NCI-H1048 (cell line): ENCODE data around the gene FAM227B.
"Not testable (repeated sequence)": the region's sequence is repeated elsewhere in the genome, so short reads cannot be mapped to it uniquely, and the experiment has no call there.

Source experiments
- DNase-seq: peaks from one replicate; lab custom pipeline; 2025; lab: John Stamatoyannopoulos, UW

Gene FAM227B, protein sequence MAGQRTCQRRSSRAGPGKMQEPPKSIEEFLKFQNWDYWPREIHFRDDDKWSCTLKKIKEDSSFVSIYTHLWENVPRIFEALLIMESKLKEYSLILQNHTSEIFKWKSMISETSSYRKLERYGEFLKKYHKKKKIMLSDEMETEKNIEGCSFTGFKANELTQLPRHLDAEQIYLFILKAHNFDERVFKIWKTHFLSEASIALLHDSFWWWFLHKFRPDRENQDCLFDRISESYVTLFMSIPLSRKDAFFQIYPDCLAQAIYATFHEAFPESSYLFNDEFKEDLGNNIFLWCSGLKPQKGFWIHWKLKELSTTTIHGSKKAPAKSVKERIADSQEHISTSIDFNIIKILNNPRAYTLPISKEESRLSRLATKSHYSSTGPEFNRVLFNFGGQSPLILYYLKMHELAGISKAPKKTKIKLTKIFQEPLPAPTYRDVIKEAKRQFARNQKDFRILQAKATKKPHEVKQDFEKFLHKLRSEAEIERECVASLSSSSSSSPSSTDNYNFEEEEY

DNA sequence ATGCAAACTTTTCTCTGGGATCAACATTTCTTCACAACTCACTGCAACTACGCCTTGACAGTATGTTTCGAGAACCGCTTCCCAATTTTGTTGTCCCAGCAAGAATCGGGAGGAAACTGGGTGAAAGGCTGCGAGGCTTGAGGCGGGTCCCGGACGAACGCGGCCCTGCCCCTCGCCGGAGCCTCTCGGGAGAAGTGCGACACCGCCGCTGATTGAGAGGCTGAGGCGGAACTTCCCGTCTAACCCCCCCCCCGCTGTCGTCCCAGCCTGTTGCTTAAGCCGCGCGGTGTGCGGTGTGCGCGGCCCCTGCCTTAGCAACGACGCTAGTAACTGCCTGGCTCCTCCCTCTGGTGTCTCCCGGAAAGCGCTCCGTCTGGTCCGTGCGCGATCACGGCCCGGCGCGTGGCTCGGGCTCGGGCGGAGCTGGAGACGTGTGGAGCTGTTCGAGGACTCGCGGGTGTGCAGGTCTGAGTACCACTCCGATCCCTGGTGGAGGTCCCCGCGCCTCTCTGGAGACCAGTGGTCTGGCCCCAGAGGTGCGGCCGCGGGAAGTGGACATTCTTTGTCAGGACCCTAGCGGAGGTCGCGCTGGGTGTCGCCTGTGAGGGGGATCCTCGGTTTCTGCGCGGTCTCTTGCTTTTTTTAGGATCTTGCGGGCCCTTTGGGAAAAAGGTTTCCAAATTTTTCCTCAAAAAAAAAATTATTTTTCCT is at the start of gene FAM227B, which contains the start of gene DTWD1:
FAM227B (minus strand) TSS at position 161 of the 711 bp plus-strand sequence. CDS start 5,647 bp downstream, outside the sequence.
DTWD1 (plus strand) TSS at position 391 of the 711 bp plus-strand sequence. CDS start 4,120 bp downstream, outside the sequence.
- peak; percentile 91 for DNase-seq

DNA sequence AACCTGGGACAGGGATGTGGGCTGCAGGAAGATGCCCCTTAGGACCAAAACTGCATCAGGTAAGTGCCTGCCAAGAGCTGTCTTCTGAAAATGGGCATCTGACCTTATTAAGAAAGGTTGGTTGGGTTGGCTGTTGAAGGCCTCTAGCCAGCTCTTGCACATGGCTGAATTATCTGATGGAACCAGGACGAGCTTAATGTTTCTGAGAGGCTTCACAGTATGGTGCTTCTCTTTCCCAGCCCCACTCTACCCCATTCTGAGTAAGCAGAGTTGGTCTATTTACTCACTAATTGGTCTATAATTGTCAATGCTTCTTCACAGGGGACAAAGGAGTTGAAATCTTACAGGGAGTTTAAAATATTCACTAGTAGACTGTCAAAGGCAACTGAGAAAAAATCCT is 48.7 kb upstream of the FAM227B start:
- no peak for DNase-seq

DNA sequence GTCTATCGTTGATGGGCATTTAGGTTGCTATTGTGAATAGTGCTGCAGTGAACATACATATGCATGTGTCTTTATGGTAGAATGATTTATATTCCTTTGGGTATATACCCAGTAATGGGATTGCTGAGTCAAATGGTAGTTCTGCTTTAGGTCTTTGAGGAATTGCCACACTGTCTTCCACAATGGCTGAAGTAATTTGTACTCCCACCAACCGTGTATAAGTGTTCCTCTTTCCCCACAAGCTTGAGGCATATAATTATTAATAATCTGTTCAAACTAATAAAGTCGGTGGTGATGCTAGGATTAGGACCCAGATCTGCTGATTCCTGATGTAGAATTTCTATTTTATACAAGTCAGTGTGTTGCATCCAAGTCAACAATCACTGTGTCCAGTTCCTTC is 45.9 kb upstream of the FAM227B start:
- not testable (repeated sequence) for DNase-seq

DNA sequence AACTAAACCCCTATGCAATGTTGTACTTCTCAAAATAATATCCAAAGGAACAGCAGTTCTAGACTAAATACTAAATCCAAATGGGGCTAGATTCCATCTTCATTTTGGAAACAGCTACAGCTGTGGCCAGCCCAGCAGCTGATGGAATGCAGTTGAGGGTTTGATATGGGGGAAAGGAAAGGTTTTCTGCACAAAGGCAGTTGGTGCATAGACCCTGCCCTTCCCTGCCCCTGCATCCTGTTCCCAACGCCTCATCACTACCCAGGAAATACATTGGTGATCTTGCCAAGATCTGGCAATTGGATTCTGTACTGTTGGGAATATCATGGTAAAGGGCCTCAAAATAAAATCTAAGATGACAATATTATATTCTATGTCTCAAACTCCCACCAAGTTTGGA is 44.1 kb upstream of the FAM227B start:
- DNase-seq = no peak

DNA sequence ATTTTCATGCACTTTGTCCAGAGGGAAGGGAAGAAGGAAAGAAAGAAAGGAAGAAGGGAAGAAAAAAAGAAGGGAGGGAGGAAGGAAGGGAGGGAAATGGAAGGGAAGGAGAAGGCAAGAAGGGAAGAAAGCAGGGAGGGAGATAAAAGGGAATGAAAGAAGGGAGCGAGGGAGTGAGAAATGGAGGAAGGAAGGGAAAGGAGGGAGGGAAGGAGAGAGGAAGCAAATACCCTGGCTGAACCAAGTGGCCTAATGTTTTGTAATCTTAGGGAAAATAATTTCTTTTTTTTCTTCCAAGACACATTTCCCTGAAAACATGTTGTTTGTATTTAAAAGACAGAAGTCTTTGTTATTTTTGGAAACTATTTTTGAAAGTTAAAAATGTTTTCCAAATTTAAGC is 36.1 kb upstream of the FAM227B start:
- no peak for DNase-seq

DNA sequence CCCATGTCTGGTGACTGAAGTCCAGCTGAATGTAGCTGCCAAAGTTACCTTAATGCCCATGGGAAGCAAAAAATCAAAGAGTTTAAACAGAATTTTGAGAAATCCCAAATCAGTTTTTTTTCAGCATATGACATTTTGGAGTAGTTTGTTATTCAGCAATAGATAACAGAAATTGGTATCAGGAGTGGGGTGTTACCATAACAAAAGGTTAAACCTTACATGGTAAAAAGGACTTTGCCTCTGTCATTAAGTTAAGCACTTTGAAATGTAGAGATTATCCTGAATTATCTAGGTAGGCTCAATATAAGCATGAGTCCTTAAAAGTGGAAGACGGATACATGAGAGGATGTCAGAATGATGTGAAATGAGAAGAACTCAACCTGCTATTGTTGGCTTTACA is 32.3 kb upstream of the FAM227B start:
- DNase-seq = no peak

DNA sequence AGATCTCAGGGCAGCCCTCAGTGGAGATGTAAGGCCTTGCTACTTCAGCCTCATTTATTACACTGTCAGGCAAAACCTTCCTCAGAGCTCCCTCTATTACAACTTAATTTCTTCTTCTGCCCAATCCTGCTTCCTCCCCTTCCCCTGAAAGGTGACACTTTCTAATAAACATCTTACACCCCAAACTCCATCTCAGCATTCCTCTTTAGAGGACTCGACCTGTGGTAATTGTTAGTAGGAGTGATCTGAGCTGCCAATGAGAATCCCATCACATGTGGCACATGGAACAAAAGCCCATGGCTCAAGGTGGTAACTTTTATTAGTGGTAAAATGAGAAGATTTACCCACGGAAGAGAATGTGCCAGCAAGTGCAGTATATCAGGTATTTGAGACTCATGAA is 30.1 kb upstream of the FAM227B start:
- no peak for DNase-seq

DNA sequence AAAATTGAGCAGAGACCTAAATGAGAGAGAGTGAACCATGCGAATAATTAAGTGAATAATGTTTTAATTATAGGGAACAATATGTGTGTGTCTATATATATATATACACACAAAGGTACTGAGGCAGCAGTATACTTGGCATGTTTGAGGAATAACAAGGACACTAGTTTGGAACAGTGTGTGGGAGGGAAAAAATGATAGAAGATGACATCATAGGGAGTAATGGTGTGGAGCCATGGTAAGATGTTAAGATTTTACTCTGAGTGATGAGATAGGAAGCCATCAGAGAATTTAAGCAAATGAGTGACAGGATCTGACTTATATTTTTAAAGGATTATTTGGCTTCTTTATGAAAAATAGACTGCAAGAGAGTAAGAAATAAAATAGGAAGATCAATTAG is 29.4 kb upstream of the FAM227B start:
- DNase-seq = no peak

DNA sequence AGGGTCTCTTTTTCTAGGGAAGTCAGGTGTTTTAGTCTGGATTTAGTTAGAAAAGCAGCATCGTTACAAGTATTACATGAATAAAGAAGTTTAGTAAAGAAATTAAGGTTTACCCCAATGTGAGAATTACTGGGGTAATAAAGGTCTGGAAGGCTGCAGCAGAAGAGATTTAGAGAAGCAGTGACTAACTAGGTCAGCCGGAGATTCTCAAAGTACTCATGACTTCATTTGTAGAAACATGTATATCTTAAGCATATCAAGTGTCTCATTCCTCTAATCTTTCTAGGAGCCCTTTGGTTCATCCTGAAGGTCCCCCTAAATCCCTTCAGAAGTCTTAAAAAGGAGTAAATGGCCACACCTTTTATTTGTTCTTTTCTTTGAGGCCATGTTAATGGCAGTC is 26.3 kb upstream of the FAM227B start:
- no peak for DNase-seq

DNA sequence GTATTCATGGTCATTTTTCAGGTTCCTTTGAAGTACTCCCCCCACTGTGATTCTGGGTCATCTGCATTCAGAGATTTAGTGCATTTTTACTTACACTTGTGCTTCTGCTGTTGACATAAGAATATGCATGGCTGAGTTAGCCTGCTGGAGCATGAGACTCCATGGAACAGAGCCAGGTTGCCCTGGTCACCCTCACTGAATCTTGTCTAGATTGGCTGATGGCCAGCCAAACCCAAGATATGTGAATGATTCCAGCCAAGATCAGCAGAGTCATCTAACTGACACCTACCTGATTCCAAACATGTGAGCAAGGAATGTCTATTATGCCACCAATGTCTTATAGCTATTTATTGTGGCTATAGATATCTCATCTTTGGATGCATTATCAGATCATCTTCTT is 25.3 kb upstream of the FAM227B start:
- DNase-seq = no peak

DNA sequence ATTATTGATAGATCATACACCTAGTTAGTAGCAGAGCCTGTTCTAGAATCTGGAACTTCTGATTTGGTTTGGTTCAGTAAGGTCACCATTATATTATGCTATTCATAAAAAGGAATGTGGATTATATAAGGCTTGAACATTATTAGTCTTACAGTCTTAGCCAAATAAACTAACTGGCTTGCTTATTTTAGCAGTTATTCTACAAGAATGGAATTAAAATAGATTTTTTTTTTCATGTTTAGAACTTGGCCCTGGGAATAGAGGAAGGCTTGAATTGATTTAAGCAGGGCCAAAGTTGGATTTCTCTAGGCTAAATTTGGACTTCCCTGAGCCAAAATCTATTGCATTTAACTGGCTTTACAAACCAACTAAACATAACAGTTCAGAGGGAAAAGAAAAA is 24.7 kb upstream of the FAM227B start:
- DNase-seq = no peak

DNA sequence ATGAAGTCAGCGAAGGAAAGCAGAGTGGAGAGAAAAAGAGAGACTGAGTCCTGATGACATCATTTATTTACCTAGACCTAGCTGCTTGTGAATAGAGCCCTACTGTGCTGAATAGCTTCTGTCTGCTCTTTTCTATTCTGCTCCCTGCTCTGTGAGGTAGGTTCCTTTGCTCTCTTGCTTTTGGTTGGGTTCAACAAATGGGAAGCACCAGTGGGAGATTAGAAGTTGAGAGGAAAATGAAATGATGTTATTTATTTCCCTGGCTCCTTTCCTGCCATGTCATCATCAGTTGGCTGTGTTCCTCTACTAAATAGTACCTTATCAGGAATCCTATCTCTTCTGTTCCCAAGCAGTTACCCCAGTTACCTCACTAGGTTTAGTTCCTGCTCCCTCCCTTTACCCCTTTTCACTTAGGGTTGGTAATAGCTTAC is 23.8 kb upstream of the FAM227B start:
- DNase-seq = no peak

DNA sequence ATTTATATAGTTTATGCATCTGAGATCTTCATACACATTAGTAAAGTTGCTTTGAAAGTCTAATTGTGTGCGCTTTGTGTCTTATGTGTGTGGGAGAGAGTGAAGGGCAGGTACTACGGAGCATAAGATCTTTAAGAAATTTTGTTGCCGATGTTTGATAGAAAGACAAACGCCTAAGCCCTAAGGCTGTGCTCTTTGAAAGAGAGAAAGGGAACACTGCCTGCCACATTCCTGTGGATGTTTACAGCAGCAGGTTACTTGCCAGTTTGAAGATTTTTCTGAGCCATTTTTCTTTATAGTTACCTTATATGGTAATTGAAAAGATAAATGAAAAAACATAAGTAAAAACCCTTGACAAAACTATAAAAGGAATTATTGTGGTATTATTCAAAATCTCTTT is 17.2 kb upstream of the FAM227B start:
- DNase-seq = no peak

DNA sequence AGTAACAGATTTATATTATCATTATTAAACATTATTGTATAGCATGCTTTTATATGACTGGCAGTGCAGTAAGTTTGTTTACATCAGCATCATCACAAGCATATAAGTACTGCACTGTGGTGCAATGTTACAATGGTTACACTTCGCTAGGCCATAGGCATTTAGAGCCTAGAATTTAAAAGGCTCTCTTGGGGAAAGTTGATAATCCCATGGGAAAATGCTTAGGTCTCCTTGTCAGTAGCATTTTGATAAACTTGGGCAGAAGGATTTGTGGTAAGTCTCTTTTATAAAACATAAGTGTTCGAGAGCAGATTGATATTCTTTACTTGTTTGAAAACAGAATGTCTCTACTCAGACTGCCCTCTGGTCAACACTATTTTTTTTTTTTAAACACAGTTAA is 7.8 kb upstream of the FAM227B start:
- DNase-seq = no peak

DNA sequence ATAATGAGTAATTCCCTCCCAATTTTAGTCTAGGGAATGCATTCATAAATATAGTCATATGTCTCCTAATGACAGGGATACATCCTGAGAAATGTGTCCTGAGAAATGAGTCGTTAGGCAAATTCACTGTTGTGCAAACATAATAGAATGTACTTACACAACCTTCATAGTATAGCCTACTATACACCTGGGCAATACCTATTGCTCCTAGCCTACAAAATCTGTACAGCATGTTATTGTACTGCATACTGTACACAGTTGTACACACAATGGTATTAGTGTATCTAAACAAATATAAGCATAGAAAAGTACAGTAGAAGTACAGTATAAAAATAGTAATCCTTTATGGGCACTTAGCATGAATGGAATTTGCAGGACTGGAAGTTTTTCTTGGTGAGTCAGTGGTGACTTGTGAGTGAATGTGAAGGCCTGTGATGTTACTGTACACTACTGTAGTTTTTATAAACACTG is 6.8 kb upstream of the FAM227B start:
- DNase-seq = no peak

DNA sequence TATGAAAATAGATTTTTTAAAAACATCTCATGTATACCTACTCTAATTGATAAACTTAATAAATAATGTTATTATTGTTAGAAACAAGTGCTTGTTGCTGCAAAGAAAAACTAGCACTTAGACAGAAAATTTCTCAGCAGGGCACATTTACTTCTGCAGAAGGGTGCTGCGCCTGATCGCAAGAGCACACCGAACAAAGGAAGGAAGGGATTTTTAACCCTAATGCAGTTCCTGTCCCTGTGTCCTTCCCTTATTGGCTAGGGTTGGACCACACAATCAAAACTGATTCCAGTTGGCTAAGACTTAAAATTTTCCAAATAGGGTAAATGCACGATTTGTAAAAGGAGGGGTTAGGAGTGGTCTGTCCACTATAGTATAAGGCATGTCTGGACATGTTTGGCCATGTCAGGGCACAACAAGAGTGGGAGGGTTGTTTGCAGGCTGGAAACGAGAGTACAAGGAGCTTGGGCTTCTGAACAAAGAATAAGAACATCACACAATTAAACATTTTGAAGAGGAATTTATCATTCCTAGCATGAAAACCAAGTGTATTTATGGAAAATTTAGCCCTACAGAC is 4.9 kb upstream of the FAM227B start:
- no peak for DNase-seq

DNA sequence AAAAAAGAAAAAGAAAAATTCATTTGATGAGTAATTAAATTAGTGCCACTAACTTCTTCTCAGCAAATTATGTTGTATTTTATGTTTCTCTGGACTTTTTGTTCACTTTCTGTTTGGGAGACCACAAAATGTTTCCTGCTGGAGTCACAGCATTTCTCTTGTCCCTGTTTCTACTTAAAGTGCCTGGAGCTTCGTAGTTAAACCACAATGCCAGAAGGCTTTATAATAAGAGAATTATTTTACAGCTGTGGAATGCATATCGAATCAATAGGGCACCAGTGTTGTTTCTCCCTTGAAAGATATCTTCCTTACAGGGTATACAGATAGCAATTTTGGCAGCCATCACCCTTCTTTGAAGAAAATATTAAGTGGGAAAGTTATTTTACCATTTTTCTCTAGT is 3.4 kb upstream of the FAM227B start:
- DNase-seq = no peak

DNA sequence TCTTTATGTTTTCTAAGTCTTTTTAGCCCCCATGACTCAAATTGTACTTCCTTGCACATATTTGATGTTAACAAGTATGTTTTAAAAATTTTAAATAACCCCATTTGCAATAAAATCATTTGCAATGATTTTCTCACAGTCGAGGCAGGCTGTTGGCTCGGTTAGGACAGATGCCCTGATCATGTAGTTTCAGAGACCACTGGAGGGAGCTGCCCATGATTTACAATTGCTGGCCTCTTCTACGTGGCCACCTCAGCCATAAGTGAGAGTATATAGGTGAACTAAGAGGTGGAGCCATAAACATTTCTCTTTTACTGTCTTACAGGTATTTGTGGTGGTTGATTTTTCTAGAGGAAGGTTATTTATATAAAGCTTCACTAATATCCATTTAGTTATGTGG is 1.9 kb upstream of the FAM227B start:
- DNase-seq = no peak

DNA sequence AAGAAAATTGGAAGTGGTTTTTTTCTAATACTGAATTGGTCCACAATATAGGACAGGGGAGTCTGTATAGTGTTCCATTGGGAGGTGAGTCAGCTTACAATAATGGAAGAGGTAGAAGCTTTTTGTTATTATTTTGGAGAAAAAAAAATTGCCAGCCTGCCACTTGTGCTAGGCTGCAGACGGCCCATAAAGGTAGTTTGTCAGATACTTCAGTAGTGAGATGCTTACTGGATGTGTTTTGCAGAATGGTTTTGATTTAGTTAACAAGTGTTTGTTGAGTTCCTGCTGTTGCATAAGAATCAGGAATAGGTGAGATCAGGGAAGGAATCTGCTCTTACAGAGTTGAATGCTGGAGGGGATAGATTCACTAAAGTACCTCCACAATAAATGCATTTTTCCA is 1.3 kb upstream of the FAM227B start:
- DNase-seq = no peak

DNA sequence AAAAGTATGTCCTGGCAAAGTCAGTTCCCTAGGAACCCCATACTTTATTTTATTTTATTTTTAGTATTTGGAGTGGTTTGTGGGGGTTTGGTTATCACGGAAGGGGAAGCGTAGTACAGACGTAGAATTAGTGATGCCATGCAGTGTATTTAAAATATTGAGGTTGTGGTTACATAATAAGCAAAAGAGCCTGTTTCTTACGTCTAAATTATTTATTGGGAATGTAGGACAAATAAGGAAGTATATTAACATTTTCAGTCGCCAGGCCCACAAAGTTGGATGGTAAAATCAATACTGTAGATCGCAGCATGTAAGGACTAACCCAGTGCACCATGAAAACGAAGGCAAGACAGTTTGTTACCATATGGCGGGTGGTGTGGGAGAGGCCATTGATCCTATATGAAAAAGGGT is 788 bp upstream of the FAM227B start:
- no peak for DNase-seq

DNA sequence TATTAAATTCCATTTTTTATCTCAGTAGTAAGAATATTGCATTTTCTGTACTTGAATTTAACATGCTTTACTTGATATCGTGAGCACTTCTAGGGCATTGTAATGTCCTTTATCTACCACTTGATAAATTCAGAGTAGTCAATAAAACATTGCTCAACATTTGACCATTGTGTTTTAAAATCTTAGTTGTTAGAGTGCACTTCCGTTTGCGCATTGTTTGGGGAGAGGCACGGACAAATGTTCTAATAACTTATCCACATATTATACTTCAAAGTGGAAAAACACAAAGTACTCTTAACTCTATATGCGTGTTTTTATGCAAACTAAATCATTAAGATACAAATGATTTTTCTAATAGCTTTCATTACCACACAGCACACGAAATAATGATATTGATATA is 419 bp downstream of the FAM227B start:
- no peak for DNase-seq

DNA sequence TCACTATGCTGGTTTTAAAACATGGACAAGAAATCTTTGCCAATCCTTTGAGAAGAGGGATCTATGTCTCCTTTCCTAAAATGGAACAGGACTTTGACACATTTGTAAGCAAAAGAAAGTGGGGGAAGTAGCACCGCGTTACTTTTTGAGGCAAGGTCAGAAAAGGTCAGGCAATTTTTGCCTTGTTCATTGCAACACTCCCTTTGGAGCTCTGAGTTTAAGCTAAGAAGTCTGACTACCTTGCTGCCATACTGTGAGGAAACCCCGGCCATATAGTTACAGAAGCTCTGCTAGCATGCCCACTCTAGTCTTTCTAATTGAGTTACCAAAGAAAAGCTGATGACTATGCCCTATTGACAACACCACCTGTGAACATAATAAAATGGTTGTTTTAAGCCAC is 1.4 kb downstream of the FAM227B start:
- no peak for DNase-seq

DNA sequence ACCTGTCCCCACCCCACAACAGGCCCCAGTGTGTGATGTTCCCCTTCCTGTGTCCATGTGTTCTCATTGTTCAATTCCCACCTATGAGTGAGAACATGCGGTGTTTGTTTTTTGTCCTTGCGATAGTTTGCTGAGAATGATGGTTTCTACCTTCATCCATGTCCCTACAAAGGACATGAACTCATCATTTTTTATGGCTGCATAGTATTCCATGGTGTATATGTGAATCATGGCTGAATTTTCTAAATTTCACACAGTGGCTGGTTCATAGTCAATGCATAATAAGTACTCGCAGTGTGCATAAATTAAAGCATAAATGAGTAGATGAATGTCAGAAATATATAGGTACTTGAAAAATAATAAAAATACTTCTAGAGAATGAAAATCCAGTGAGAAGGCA is 8.4 kb downstream of the FAM227B start:
- not testable (repeated sequence) for DNase-seq
